ENCODE results near the gene ATXN10.

The ATXN10 gene

DNA sequence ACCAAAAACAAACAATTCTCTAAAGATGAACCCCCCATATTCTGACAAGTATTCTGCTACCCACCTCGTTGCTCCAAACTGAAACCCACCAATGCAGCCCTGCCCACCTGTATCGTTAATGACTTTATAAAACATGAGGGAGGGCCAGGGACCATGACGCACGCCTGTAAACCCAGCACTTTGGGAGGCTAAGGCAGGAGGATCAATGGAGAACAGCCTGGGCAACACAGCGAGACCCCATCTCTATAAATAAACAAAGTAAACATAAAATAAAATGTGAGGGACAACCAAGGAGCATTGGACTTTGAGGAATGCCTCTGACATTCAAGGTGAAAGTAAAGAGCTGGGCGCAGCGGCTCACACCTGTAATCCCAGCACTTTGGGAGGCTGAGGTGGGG lies 39.8 kb upstream of the ATXN10 start:
- Histone ChIP-seq H3K27ac (ENCODE audit: low read depth, low read length) (no peak overlapping the region), H4K20me1 (ENCODE audit: low read depth, low read length) (no peaks in the 10 kb centered on the region), H3K9me2 (replicated peaks; ENCODE audit: insufficient read depth, low read length) (no peaks in the 10 kb centered on the region), H3K36me3 (ENCODE audit: low read length) (no peaks in the 10 kb centered on the region), H3K79me2 (ENCODE audit: insufficient read depth, low read length) (no peaks in the 10 kb centered on the region), H2AFZ (ENCODE audit: low read depth, low read length, severe bottlenecking) (no peak overlapping the region), H3K4me3 (ENCODE audit: insufficient read depth, low read length, poor library complexity, severe bottlenecking) (no peak overlapping the region), H3F3A (ENCODE audit: insufficient read depth) (no peaks in the 10 kb centered on the region), H3K27me3 (ENCODE audit: low read length) (no peaks in the 10 kb centered on the region), H3K9me3 (ENCODE audit: insufficient read depth, low read length) (no peaks in the 10 kb centered on the region), H3K4me2 (ENCODE audit: low read depth, low read length, poor library complexity, severe bottlenecking) (no peak overlapping the region), H3K9ac (ENCODE audit: low read length) (no peak overlapping the region)
- TF ChIP-seq EZH2phosphoT487 (conservative IDR thresholded peaks at IDR 0.05; ENCODE audit: low read length), result no peak
- TF ChIP-seq CTCF (IDR thresholded peaks at IDR 0.05; ENCODE audit: insufficient read depth, low read length, poor library complexity, severe bottlenecking), result no peak

- no peaks in the 10 kb centered on the region for H3K79me2 ChIP-seq (ENCODE audit: insufficient read depth, low read length)
- no peaks in the 10 kb centered on the region for H3K27me3 ChIP-seq (ENCODE audit: low read length)
- H3K27ac ChIP-seq (ENCODE audit: low read depth, low read length), result no peak overlapping the region
- TF ChIP-seq EZH2phosphoT487 (conservative IDR thresholded peaks at IDR 0.05; ENCODE audit: low read length) (no peak), CTCF (IDR thresholded peaks at IDR 0.05; ENCODE audit: insufficient read depth, low read length, poor library complexity, severe bottlenecking) (no peak)
- no peak overlapping the region for H3K4me2 ChIP-seq (ENCODE audit: low read depth, low read length, poor library complexity, severe bottlenecking)
- H2AFZ ChIP-seq (ENCODE audit: low read depth, low read length, severe bottlenecking), result no peak overlapping the region
- H4K20me1 ChIP-seq (ENCODE audit: low read depth, low read length), result no peaks in the 10 kb centered on the region
- H3K9me2 ChIP-seq (replicated peaks; ENCODE audit: insufficient read depth, low read length), result no peaks in the 10 kb centered on the region
- no peak overlapping the region for H3K4me3 ChIP-seq (ENCODE audit: insufficient read depth, low read length, poor library complexity, severe bottlenecking)
- H3K9ac ChIP-seq (ENCODE audit: low read length), result no peak overlapping the region
- H3F3A ChIP-seq (ENCODE audit: insufficient read depth), result no peaks in the 10 kb centered on the region
- no peaks in the 10 kb centered on the region for H3K9me3 ChIP-seq (ENCODE audit: insufficient read depth, low read length)
- no peaks in the 10 kb centered on the region for H3K36me3 ChIP-seq (ENCODE audit: low read length)
Measured at GRCh38 chr22:45632791-45633515, 38.7 kb upstream of the ATXN10 start.

DNA sequence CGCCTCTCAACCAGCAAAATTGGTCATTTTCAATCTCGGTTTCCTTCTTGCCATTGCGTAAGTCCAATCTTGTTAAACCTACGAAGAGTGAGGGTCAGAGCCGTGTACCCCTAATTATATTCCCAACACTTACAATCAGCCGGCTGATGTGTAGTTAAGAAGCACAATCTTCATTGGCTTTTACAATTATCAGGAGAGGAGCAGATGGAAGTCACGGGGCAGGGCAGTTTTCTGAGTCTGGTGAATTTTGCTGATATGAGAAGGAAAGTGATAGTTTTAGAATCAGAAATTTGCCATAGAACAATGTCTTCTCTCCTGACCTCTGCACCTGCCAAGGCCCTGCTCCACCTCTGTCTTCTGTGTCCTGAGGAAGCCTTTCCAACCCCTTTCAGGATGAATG lies 35.0 kb upstream of the ATXN10 start:
- no peaks in the 10 kb centered on the region for H3K79me2 ChIP-seq (ENCODE audit: insufficient read depth, low read length)
- no peaks in the 10 kb centered on the region for H3K9me3 ChIP-seq (ENCODE audit: insufficient read depth, low read length)
- no peak overlapping the region for H3K9ac ChIP-seq (ENCODE audit: low read length)
- H2AFZ ChIP-seq (ENCODE audit: low read depth, low read length, severe bottlenecking), result no peak overlapping the region
- no peak overlapping the region for H3K27ac ChIP-seq (ENCODE audit: low read depth, low read length)
- no peak overlapping the region for H3K4me3 ChIP-seq (ENCODE audit: insufficient read depth, low read length, poor library complexity, severe bottlenecking)
- H4K20me1 ChIP-seq (ENCODE audit: low read depth, low read length), result no peaks in the 10 kb centered on the region
- no peaks in the 10 kb centered on the region for H3K27me3 ChIP-seq (ENCODE audit: low read length)
- H3K36me3 ChIP-seq (ENCODE audit: low read length), result no peaks in the 10 kb centered on the region
- no peak overlapping the region for H3K4me2 ChIP-seq (ENCODE audit: low read depth, low read length, poor library complexity, severe bottlenecking)
- H3F3A ChIP-seq (ENCODE audit: insufficient read depth), result no peaks in the 10 kb centered on the region
- H3K9me2 ChIP-seq (replicated peaks; ENCODE audit: insufficient read depth, low read length), result no peaks in the 10 kb centered on the region
- no peak for TF ChIP-seq EZH2phosphoT487 (conservative IDR thresholded peaks at IDR 0.05; ENCODE audit: low read length)
- TF ChIP-seq CTCF (IDR thresholded peaks at IDR 0.05; ENCODE audit: insufficient read depth, low read length, poor library complexity, severe bottlenecking), result no peak
